GM12878 (cell line): ENCODE results near the gene MIR17HG.

Source experiments
- ATF7 ChIP-seq: fragments of 450-650 bp; IDR thresholded peaks from 2 replicates; pipeline ENCODE4 v1.6.1; 2016; ENCODE audit warnings: low read depth, mild to moderate bottlenecking
- EP300 ChIP-seq, 2 experiments: fragments of 150-350 bp in 1 of 2; IDR thresholded peaks; 2 replicates each; pipeline ENCODE4 v1.6.1; 2011 to 2012; ENCODE audit warnings: low read depth in 2 of 2, low read length in 2 of 2, borderline replicate concordance in 1 of 2, improper control_type of control experiment in 1 of 2, inconsistent platforms in 1 of 2; ENCODE audit not compliant: control insufficient read depth in 1 of 2
- POLR2A ChIP-seq: IDR thresholded peaks from 2 replicates; pipeline ENCODE4 v1.6.1; 2011; ENCODE audit warnings: low read depth, mild to moderate bottlenecking, low read length
- POLR2AphosphoS5 ChIP-seq: IDR thresholded peaks from 2 replicates; pipeline ENCODE4 v1.6.1; 2011; ENCODE audit warnings: mild to moderate bottlenecking, low read length, inconsistent platforms
- SMAD5 ChIP-seq: IDR thresholded peaks from 2 replicates; pipeline ENCODE4 v1.6.1; 2016; ENCODE audit warnings: antibody characterized with exemption, low read depth
- SPI1 ChIP-seq: IDR thresholded peaks from 2 replicates; pipeline ENCODE4 v1.6.1; 2011; ENCODE audit warnings: low read depth, mild to moderate bottlenecking, low read length, moderate library complexity, borderline replicate concordance; ENCODE audit not compliant: insufficient read depth
- ZSCAN29 ChIP-seq: fragments of 450-650 bp; IDR thresholded peaks from 2 replicates; pipeline ENCODE4 v1.6.1; 2017; ENCODE audit warnings: mild to moderate bottlenecking, moderate library complexity
- ZZZ3 ChIP-seq: IDR thresholded peaks from 2 replicates; pipeline ENCODE4 v1.6.1; 2011; ENCODE audit warnings: low read depth; ENCODE audit not compliant: control insufficient read depth, insufficient read length
- TF ChIP-seq, protein P1 (sequence below), 3 experiments: IDR thresholded peaks in 2 of 3; conservative IDR thresholded peaks in 1 of 3; 2 replicates each; pipeline ENCODE4 v1.5.1; 2011; ENCODE audit warnings: low read depth in 3 of 3, low read length in 3 of 3, mild to moderate bottlenecking in 3 of 3, control low read depth in 2 of 3, moderate library complexity in 2 of 3, inconsistent platforms in 1 of 3, mixed read lengths in 1 of 3; ENCODE audit not compliant: control insufficient read depth in 2 of 3, insufficient read depth in 1 of 3; ENCODE audit errors: extremely low read depth in 1 of 3
- TF ChIP-seq, protein P2 (sequence below): IDR thresholded peaks from 2 replicates; pipeline ENCODE4 v1.6.1; 2012; ENCODE audit warnings: low read depth, low read length, improper control_type of control experiment

DNA sequence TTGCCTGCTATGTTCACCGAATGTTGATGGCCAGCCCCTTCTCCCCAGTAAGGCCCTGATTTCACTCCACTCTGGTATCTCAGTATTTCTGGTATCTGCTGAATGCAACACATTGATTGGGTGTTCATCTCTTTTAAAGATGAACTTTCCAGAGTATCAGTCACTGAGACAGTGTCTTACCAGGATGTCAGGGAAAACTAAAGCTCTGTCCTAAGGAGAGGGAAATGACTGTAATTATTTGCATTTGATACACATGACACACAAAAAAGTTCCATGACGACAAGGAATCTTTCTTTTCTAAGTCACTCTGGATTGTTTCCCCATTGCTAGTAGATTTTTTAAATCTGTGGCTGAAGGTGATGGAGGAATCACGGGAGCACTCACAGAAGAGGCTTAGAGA lies 53.2 kb downstream of the MIR17HG start:
- TF ChIP-seq, protein P1, sequence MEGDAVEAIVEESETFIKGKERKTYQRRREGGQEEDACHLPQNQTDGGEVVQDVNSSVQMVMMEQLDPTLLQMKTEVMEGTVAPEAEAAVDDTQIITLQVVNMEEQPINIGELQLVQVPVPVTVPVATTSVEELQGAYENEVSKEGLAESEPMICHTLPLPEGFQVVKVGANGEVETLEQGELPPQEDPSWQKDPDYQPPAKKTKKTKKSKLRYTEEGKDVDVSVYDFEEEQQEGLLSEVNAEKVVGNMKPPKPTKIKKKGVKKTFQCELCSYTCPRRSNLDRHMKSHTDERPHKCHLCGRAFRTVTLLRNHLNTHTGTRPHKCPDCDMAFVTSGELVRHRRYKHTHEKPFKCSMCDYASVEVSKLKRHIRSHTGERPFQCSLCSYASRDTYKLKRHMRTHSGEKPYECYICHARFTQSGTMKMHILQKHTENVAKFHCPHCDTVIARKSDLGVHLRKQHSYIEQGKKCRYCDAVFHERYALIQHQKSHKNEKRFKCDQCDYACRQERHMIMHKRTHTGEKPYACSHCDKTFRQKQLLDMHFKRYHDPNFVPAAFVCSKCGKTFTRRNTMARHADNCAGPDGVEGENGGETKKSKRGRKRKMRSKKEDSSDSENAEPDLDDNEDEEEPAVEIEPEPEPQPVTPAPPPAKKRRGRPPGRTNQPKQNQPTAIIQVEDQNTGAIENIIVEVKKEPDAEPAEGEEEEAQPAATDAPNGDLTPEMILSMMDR (IDR thresholded peaks at IDR 0.05 in 2 of 3, conservative IDR thresholded peaks at IDR 0.05 in 1 of 3; ENCODE audit: control insufficient read depth in 2 of 3, extremely low read depth in 1 of 3, insufficient read depth in 1 of 3, low read depth in 3 of 3, low read length in 3 of 3), result no peak
- TF ChIP-seq, protein P2, sequence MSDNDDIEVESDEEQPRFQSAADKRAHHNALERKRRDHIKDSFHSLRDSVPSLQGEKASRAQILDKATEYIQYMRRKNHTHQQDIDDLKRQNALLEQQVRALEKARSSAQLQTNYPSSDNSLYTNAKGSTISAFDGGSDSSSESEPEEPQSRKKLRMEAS, result no peak
- TF ChIP-seq ATF7, result no peak
- TF ChIP-seq ZSCAN29, result no peak
- TF ChIP-seq EP300 (IDR thresholded peaks at IDR 0.05; ENCODE audit: borderline replicate concordance in 1 of 2, control insufficient read depth in 1 of 2, low read depth in 2 of 2, low read length in 2 of 2), result no peak
- no peak for TF ChIP-seq POLR2A
- TF ChIP-seq SMAD5, result no peak
- TF ChIP-seq ZZZ3, result no peak
- no peak for TF ChIP-seq SPI1
- TF ChIP-seq POLR2AphosphoS5, result no peak
